22Rv1 (cell line): Measurements from ENCODE around the gene TAF15.

Experiments
- H3K27ac ChIP-seq: fragments of 450-650 bp; 2 replicates; pipeline ENCODE4 v1.5.1; 2017
- ZFX ChIP-seq: fragments of 450-650 bp; IDR thresholded peaks from 2 replicates; pipeline ENCODE4 v1.6.1; 2017; ENCODE audit warnings: antibody characterized with exemption, borderline replicate concordance
- TF ChIP-seq, protein P1 (sequence below): fragments of 450-650 bp; IDR thresholded peaks from 2 replicates; pipeline ENCODE4 v1.5.1; 2017; ENCODE audit warnings: mild to moderate bottlenecking

Gene TAF15

DNA sequence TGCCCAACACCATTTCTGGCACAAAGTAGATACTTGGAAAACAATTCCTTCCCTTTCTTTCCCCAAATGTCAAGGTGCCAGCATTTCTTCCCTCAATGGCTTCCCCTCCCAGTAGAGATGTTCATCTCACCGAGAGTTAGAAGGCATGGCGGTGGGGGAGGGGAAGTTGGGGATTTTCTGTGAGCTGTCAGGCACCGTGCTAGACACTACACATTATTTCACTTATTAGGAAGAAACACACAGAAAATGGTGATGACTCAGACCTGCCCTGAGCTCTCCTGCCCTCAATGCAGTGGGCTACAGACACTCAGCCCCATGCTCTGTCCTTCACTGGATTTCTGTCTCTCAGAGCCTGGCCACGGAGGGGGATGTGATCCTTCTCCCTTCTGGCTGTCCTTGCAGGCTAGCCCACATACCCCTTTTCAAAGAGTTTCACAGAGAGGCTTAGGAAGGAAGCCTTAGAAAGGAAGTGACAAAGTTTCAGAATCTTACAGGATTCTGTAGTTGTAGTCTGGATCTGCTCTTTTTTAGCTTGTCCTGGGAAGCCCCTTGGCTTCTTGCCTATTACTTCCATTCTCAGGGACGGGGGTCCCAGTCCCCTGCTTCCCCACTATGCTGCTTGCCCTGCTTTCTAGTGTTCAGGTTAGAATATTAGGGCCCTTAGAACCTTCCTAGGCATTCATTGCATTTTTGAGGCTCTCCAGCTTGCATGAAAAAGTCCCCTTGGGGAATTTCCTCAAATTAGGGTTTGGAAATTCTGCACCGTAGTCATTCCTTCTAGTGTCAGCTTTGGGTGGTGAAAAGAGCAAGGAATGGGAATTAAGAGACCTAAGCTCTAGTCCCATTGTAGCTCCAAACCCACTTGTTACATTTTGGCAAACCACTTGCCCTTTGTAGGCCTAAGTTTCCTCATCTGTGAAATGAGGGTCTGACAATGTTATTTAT lies 83.1 kb downstream of the TAF15 start:
- TF ChIP-seq, protein P1, sequence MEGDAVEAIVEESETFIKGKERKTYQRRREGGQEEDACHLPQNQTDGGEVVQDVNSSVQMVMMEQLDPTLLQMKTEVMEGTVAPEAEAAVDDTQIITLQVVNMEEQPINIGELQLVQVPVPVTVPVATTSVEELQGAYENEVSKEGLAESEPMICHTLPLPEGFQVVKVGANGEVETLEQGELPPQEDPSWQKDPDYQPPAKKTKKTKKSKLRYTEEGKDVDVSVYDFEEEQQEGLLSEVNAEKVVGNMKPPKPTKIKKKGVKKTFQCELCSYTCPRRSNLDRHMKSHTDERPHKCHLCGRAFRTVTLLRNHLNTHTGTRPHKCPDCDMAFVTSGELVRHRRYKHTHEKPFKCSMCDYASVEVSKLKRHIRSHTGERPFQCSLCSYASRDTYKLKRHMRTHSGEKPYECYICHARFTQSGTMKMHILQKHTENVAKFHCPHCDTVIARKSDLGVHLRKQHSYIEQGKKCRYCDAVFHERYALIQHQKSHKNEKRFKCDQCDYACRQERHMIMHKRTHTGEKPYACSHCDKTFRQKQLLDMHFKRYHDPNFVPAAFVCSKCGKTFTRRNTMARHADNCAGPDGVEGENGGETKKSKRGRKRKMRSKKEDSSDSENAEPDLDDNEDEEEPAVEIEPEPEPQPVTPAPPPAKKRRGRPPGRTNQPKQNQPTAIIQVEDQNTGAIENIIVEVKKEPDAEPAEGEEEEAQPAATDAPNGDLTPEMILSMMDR: no peak
- TF ChIP-seq ZFX: no peak
- no peak overlapping the region for H3K27ac ChIP-seq

DNA sequence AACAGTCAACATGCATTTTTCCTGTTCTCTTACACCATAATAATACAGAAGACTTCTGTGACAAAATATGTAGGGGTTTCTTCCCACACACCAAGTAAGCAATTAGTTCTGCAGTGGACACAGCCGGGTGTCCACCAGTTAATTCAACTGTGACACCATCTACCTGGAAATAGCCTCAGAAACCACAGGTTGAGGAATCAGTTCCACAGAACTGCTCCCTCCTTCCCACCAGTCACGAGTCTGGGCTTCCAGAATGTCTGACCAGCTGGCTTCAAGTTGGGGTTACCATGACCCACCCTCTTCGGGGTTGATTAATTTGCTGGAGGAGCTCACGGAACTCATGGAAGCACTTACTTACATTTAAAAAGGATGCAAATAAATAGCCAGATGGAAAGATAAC lies 84.5 kb downstream of the TAF15 start:
- H3K27ac ChIP-seq: no peak overlapping the region
- no peak for TF ChIP-seq ZFX
- TF ChIP-seq, protein P1: no peak

DNA sequence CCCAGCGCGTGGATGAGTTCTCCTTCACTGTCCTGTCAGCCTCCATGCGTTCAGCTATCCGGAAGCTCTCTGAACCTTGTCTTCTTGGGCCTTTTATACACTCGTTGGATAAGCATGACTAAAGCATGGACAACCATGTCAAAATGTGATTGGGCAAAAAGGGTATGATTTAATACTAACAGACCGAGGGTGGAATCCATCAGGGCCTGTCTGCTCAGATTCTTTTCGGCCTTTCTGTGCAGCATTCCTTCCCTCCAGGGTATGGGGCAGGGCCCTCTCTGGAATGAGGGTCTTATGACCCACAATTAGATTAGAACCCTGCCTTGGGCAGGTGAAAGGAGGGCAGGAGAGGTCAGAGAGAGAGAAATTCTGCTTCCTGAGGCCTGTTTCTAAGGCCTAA lies 84.9 kb downstream of the TAF15 start:
- H3K27ac ChIP-seq: no peak overlapping the region
- TF ChIP-seq, protein P1: no peak
- no peak for TF ChIP-seq ZFX

DNA sequence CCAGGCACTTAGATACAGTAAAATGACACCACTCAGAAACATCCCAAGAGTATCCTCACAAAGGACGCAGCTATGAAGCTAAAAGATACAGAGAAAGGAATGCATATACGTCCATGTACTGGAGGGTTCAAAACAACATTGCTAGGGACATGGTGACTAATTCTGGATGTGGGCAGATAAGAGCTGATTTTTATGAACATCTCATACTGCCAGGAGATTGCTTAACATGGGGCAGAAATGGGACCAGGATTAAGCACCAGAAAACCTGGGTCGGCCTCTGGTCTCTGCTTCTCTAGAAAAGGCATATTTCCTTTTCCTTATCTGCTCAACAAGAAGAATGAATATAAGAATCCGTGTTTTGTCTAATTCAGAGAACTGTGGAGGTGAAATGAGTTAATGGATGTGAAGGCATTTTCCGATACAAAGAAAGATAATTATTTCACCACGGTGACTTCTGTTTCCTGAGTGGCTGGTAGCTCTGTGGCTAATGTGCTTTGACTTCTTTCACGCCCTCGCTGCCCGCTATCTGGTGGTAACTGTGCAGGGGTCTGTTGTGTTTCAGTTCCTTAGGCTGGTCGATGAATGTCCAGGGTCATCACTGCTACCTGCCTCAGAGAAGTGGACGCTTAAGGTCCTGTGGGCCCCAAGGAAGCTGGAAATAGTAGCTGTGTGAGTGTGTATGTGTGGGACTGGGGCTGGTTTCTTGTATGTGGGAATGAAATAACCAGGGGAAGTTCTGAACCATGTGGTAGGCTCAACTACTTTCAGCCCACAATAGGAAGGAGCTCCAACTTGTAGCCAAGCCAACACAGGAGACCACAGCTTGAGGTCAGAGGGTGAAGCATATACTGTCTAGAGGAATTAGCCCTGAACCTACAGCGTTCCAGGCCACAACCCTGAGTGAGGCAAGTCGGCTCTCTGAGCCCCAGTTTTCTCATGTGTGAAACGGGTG lies 86.6 kb downstream of the TAF15 start:
- H3K27ac ChIP-seq: no peak overlapping the region

More for the DNA sequence above, 86.6 kb downstream of the TAF15 start:
- no peak for TF ChIP-seq ZFX
- TF ChIP-seq, protein P1: no peak
